ENCODE results near the gene PAK5. TPM values are rescaled to one million over a fixed set of nuclear protein-coding genes. Genes with fewer than 3 reads are reported as not detected.

Gene PAK5
- total RNA-seq, 1 donor from 2014 or later: not detected

- no peak for DNase-seq
- ATAC-seq (ENCODE audit: poor library complexity): no peak
- intact Hi-C loops (cut with DNase I): no loop called here
Measured at GRCh38 chr20:9800421-9800820, 38.5 kb downstream of the PAK5 start.

DNA sequence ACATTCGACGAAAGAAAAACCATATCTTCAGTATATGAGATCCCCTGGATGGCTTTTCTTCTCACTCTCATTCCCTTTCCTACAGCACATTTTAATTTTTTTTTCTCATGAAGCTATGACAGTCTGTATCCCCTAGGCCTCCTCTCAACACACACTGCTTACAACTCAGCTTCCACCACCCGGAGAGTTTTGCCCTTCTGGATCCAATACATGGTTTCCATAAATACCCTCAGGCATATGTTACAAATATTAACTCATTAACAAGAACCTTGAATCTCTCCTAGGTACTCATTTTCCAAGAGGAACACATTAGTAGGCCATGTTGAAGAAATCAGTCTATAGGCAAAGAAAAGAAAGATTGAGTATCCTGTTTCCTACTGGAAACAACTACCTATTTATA is 44.0 kb downstream of the PAK5 start:
- intact Hi-C loops (cut with DNase I): no loop called here
- DNase-seq (no peak), ATAC-seq (ENCODE audit: poor library complexity) (no peak)

DNA sequence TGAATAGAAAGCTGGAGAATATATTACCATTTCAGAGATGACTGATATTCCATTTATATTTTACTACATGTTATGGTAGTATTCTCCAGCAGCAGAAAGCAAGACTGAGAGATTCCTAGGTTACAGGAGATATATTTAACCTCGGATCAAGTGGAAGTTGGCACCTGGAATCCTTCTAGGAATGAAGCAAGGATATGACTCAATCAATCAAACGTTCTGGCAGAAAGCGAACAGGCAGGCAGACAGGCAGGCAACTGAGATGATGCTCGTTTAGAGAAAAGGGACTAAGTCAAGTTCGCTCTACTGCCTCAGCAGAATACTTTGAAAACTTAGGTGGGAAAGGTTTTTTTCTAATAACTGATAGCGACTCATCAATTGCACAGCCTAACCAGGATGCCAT is 46.2 kb downstream of the PAK5 start:
- ATAC-seq (ENCODE audit: poor library complexity) (no peak), DNase-seq (no peak)
- intact Hi-C loops (cut with DNase I): no loop called here

GRCh38 chr20:9789131-9789530 is 49.7 kb downstream of the PAK5 start:
- intact Hi-C loops (cut with DNase I): no loop called here
- DNase-seq (no peak), ATAC-seq (ENCODE audit: poor library complexity) (no peak)

GRCh38 chr20:9775176-9775575 is 63.7 kb downstream of the PAK5 start:
- DNase-seq: no peak
- ATAC-seq (ENCODE audit: poor library complexity): no peak
- intact Hi-C loops (cut with DNase I): no loop called here

DNA sequence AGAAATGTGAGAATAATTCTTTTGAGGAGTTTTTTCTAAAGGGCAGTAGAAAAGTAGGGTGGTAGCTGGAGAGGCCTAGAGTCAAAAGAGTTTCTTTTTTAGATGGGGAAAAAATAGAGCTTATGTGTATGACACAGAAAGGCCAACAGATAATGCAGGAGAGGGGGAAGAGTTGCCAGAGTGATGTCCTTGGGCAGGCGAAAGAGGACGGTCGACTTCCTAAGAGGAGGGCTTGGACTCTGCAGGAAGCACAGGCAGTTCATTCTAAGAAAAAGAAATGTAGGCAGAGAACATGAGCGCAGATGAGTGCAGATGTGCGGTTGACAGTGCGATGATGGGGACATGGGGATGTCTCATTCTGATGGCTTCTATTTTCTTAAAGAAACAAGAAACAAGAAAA is 68.9 kb downstream of the PAK5 start:
- ATAC-seq (ENCODE audit: poor library complexity): no peak
- no peak for DNase-seq
- intact Hi-C loops (cut with DNase I): no loop called here

DNA sequence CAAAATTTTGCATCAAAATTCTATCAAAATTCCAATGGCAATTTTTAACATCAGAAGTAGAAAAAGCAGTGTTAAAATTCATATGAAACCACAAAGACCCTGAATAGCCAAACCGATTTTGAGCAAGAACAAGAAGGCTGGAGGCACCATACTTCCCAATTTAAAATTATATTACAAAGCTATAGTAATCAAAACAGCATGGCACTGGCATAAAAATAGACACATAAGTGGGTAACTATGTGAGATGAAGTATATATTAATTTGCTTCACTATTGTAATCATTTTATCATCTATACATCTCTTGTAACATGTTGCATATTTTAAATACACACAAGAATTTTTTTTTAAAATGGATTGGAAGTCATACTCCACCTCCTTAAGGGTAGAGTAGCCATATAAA is 77.4 kb downstream of the PAK5 start:
- intact Hi-C loops (cut with DNase I): no loop called here
- ATAC-seq (ENCODE audit: poor library complexity) (no peak), DNase-seq (no peak)

DNA sequence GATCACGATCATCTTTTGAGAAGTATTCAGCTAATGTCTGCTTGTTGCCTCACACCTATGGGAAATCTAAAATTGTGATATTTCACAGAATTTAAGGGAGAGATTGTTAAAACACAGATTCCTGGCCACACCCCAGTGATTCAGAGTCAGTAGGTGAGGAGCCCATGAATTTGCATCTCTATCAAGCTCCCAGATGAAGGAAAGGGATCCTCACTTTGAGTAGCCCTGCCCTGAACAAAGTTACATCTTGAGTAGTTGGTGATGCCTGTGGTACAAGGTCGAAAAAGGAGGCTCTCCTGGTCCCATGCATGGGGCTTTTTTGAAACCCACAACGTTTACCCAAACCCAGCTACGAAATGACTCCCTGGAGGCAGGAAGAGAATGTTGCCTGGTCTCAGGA is 79.5 kb downstream of the PAK5 start:
- intact Hi-C loops (cut with DNase I): no loop called here
- DNase-seq (no peak), ATAC-seq (ENCODE audit: poor library complexity) (no peak)

GRCh38 chr20:9758752-9759151 is 80.1 kb downstream of the PAK5 start:
- intact Hi-C loops (cut with DNase I): no loop called here

GRCh38 chr20:9756660-9757059 is 82.2 kb downstream of the PAK5 start:
- no peak for DNase-seq
- intact Hi-C loops (cut with DNase I): no loop called here
- ATAC-seq (ENCODE audit: poor library complexity): no peak

More at GRCh38 chr20:9758752-9759151, 80.1 kb downstream of the PAK5 start:
- DNase-seq (no peak), ATAC-seq (ENCODE audit: poor library complexity) (no peak)

DNA sequence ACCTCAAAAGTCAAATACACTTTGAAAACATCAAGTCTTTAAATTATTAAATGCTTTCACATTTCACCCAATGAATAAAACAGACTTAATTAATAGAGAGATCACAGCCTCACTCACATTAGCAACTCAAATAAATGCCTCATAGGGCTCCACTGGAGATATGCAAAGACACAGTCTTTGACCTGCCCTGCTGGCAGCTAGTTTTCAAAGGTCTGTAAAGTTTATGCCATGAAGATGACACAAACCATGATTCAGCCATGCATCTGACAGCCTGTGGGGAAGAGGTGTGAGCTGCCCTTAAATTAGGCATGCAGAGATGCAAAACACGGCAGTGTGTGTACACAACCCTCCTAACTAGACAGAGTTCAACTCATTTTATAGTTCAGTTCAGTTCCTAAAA is 83.6 kb downstream of the PAK5 start:
- DNase-seq (no peak), ATAC-seq (ENCODE audit: poor library complexity) (no peak)
- intact Hi-C loops (cut with DNase I): no loop called here

DNA sequence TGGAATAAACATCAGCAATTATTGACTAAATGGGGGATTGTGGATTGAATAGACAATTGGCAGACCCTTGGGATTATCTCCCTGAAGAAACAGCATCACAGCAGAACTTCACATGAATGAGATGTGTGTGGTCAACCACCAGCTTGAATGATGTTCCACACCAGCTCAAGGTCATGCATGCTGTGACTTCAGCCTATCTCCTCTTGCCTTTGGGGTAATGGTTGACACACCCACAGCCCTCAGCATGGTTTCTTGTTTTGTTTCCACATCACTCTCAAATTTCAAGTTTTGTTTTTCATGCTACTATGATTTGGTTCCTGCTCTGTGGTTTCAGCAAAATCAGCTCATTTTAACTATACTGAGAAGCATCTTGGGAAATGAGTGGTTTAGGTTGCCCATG is 94.3 kb downstream of the PAK5 start:
- intact Hi-C loops (cut with DNase I): no loop called here
- DNase-seq (no peak), ATAC-seq (ENCODE audit: poor library complexity) (no peak)

GRCh38 chr20:9743871-9744270 is 95.0 kb downstream of the PAK5 start:
- ATAC-seq (ENCODE audit: poor library complexity) (no peak), DNase-seq (no peak)
- intact Hi-C loops (cut with DNase I): no loop called here

DNA sequence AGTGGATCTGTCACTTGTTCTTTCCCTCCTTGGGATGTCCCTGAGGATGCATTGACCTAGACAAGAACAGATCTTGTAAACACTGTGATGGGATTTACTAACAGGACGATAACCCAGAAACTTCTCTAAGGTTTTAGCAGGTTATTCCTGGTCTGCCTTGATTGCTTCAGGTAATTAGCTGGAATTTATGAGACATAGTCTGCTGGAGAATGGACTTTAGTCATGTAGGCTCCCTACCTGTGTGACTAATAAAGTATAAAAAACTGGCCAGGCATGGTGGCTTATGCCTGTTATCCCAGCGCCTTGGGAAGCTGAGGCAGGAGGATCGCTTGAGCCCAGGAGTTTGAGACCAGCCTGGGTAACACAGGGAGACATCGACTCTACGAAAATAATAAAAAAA is 96.1 kb downstream of the PAK5 start:
- ATAC-seq (ENCODE audit: poor library complexity) (no peak), DNase-seq (no peak)
- intact Hi-C loops (cut with DNase I): no loop called here

- DNase-seq (no peak), ATAC-seq (ENCODE audit: poor library complexity) (no peak)
- intact Hi-C loops (cut with DNase I): no loop called here
Measured at GRCh38 chr20:9741996-9742395, 96.9 kb downstream of the PAK5 start.

- DNase-seq (no peak), ATAC-seq (ENCODE audit: poor library complexity) (no peak)
- intact Hi-C loops (cut with DNase I): no loop called here
Measured at GRCh38 chr20:9740486-9740885, 98.4 kb downstream of the PAK5 start.

GRCh38 chr20:9739991-9740390 is 98.9 kb downstream of the PAK5 start:
- no peak for DNase-seq
- no peak for ATAC-seq (ENCODE audit: poor library complexity)
- intact Hi-C loops (cut with DNase I): no loop called here

DNA sequence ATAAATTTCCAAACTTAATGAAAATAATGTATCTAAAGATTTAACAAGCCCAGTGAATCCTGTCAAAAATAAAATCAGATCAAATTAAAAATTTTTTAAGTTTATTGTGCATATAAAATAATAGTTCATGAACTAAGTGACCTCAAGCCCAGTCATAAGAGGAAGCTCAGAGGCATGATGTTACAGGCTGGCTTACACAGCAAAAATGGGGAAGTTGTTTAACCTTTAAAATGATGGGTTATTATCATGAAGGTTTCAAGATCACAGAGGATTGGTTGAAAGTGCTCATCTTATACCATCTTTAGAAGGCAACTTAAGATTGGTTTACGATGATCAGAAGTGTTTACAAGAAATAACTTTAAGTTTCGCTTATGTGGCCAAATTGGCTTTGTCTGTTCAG is 102.5 kb downstream of the PAK5 start:
- intact Hi-C loops (cut with DNase I): no loop called here
- no peak for ATAC-seq (ENCODE audit: poor library complexity)
- no peak for DNase-seq

DNA sequence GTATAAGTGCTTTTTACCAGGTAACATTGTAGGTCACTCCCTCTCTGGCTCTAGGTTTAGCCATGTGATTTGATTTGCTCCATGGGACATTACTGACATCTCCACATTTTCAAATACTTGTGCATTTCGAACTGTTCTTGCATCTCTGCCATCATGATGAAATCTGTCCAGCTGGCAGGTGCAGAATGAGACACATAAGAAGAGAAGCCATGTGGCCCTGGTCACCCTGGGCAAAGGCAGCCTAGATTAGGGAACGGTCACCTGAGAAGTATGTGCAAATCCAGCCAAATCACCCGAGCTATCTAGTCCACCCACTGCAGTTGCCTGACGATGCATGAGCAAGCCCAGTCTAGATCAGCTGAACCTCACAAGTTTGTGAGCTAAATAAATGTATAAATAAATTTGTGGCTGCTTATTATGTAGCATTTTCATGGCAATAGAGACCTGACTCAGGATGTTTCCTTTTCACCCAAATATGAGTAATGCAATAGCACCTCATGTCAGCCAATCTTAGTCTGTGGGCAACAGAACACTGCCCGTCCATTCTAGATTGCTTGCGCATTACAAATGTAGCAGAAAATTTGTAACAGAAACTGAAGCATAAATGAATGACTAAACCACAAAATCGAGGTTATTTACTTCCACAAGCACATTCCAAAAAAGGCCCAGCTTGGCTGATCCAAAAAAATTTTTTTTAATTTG is 115.2 kb downstream of the PAK5 start:
- ATAC-seq (ENCODE audit: poor library complexity): no peak
- intact Hi-C loops (cut with DNase I): no loop called here
- no peak for DNase-seq

- DNase-seq (no peak), ATAC-seq (ENCODE audit: poor library complexity) (no peak)
- intact Hi-C loops (cut with DNase I): no loop called here
Measured at GRCh38 chr20:9711872-9712271, 127.0 kb downstream of the PAK5 start.

DNA sequence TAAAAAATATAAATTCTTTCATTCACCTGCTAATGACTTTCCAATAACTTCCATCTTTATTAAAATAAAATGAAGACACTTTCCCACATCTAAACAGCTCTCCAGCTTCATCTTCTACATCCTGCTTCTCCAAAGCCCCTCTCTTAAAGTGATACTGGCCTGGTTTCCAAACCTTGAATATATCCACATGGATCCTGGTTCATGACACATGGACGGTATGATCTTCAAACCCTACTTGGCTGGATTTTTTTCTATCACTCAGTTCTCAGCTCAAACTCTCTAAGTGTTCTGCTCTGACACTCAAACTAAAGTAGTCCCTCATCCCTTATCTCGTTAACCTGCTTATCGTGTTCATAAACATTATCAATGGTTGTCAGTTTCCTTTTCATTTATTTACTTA is 128.2 kb downstream of the PAK5 start:
- intact Hi-C loops (cut with DNase I): no loop called here
- no peak for ATAC-seq (ENCODE audit: poor library complexity)
- no peak for DNase-seq

All from Right ventricle myocardium superior (tissue), 1 donor.